ENCODE measurements around the gene CALHM3. TPM values are rescaled to one million over a fixed set of nuclear protein-coding genes. Genes with fewer than 3 reads are reported as not detected.

CALHM3 gene
- total RNA-seq, 3 donors from 2014 or later (not counting 1 experiment from before 2014, with no cell fraction given): not detected

DNA sequence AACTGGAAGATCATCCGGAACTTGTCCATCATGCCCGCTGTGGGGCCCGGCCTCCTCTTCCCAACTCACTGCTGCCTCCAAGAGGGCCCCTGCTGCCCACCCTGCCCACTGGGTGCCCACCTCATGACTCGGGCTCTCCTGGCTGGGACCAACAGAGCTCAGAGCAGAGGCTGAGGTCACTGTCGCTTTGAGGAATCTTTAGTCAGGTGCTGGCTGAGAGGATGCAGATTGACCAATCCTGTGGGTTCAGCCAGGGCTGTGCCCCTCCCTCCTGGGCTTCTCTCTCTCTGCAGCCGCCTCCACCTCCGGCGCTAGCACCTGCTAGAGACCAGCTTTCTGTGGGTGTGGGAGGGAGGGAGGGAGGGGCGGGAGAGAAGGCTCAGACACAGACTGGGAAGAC, 20.3 kb downstream of the CALHM3 start, which contains the start of gene CALHM1:
TSS of gene CALHM1 (minus strand) at position 181 of the 400 bp plus-strand sequence. CDS start at position 32, 149 bp downstream.
- no peak within 1 kb of the TSS for H3K27ac ChIP-seq (ENCODE audit: low read length)
- no peaks in the 10 kb centered on the region for H3K36me3 ChIP-seq (ENCODE audit: control insufficient read depth, insufficient read depth, low read length)
- Mint-ChIP-seq H3K27me3 (ENCODE audit: low read depth in 2 of 2) (no peaks in the 10 kb centered on the region), H3K9me3 (no peaks in the 10 kb centered on the region), H3K36me3 (no peaks in the 10 kb centered on the region), H3K27ac (peak within 1 kb of the TSS; percentile 67 to 72), H3K4me3 (peak within 1 kb of the TSS; percentile 75), H3K4me1 (peaks cover 21 to 30% of the 10 kb centered on the region in 2 donors)
- no peaks in the 10 kb centered on the region for H3K9me3 ChIP-seq (ENCODE audit: control insufficient read depth, insufficient read depth, low read length)
- H3K4me1 ChIP-seq (ENCODE audit: control insufficient read depth, insufficient read depth, low read length): peaks cover 35% of the 10 kb centered on the region
- H3K4me3 ChIP-seq (ENCODE audit: low read length): no peak within 1 kb of the TSS
- TF ChIP-seq, protein P1, sequence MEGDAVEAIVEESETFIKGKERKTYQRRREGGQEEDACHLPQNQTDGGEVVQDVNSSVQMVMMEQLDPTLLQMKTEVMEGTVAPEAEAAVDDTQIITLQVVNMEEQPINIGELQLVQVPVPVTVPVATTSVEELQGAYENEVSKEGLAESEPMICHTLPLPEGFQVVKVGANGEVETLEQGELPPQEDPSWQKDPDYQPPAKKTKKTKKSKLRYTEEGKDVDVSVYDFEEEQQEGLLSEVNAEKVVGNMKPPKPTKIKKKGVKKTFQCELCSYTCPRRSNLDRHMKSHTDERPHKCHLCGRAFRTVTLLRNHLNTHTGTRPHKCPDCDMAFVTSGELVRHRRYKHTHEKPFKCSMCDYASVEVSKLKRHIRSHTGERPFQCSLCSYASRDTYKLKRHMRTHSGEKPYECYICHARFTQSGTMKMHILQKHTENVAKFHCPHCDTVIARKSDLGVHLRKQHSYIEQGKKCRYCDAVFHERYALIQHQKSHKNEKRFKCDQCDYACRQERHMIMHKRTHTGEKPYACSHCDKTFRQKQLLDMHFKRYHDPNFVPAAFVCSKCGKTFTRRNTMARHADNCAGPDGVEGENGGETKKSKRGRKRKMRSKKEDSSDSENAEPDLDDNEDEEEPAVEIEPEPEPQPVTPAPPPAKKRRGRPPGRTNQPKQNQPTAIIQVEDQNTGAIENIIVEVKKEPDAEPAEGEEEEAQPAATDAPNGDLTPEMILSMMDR (IDR thresholded peaks at IDR 0.05): no peak
- 57% methylated on average over 6 of the region's 9 CpGs for WGBS (ENCODE audit: insufficient coverage)
- H3K27me3 ChIP-seq (ENCODE audit: control insufficient read depth, insufficient read depth, low read length): no peaks in the 10 kb centered on the region
- peak in 2 of 3 donors; percentile 70 to 83 for ATAC-seq
- DNase-seq: peak in 1 of 2 donors; percentile 19
- intact Hi-C loops (cut with micrococcal nuclease): no loop called here

DNA sequence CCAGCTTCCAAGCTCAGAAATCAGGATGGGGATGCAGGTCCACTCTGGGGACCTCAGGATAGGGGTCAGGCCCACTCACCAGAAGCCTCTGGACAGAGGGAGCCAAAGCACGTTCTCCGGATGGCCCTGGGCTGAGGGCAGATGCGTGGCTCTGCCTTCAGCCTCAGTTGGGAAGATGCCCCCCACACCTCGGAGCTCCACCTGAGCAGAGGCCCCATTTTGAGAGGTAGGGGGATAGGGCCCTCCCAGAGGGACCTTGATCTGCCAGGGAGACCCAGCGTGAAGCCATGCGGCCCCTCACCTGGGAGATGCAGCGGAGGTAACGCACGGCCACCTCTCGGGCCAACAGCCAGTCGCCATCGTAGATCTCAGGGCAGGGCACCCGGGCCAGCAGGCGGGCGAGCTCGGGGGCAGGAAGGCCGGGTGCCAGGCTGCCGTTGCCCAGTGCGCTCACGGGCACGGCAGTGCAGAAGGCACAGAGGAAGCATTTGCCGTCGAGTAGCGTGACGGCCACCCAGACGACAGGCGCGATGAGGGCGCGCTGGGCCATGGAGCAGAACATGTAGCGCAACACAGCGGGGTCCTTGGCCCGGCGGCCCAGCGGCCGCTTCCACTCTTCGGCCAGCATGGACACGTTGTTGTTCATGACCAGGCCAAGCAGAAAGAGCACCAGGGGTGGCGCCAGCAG, 21.0 kb downstream of the CALHM3 start:
- H3K27ac ChIP-seq (ENCODE audit: low read length): no peak overlapping the region
- Mint-ChIP-seq H3K4me1 (peaks cover 28 to 35% of the 10 kb centered on the region in 2 donors), H3K9me3 (no peaks in the 10 kb centered on the region), H3K36me3 (no peaks in the 10 kb centered on the region), H3K4me3 (no peak overlapping the region), H3K27ac (no peak overlapping the region), H3K27me3 (ENCODE audit: low read depth in 2 of 2) (no peaks in the 10 kb centered on the region)
- no peaks in the 10 kb centered on the region for H3K36me3 ChIP-seq (ENCODE audit: control insufficient read depth, insufficient read depth, low read length)
- no peaks in the 10 kb centered on the region for H3K9me3 ChIP-seq (ENCODE audit: control insufficient read depth, insufficient read depth, low read length)
- peaks cover 37% of the 10 kb centered on the region for H3K4me1 ChIP-seq (ENCODE audit: control insufficient read depth, insufficient read depth, low read length)
- H3K27me3 ChIP-seq (ENCODE audit: control insufficient read depth, insufficient read depth, low read length): no peaks in the 10 kb centered on the region
- DNase-seq: no peak
- no peak for ATAC-seq
- TF ChIP-seq, protein P1 (IDR thresholded peaks at IDR 0.05): no peak
- 93% methylated on average over 39 of the region's 39 CpGs for WGBS (ENCODE audit: insufficient coverage)
- H3K4me3 ChIP-seq (ENCODE audit: low read length): no peak overlapping the region
- intact Hi-C loops (cut with micrococcal nuclease): no loop called here

DNA sequence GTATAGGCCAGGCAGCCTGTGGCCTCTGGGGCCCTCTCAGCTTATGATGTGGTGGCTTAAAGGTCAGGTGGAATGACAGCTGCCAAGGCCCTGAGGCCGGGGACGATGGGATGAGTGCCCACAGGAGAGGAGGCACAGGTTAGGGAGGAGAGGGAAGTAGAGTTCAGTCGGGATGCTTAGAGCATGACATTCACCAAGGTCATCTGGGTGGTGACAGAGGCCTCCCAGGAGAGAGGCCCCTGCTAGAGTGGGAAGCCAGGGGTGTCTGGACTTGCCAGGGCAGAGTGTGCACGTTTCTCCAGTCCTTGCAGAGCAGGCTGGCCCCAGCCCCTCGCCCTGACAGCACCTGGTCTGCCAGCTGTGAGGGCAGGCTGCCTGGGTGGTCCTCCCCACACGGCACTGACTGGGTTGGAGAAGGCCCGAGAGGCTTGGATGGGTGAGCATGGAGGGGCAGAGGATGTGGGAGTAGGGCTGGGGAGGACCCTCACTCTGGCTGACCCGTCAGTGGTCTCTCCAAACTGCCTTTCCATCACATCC, 21.8 kb downstream of the CALHM3 start:
- Histone ChIP-seq H3K4me3 (ENCODE audit: low read length) (no peak overlapping the region), H3K9me3 (ENCODE audit: control insufficient read depth, insufficient read depth, low read length) (no peaks in the 10 kb centered on the region), H3K36me3 (ENCODE audit: control insufficient read depth, insufficient read depth, low read length) (no peaks in the 10 kb centered on the region), H3K4me1 (ENCODE audit: control insufficient read depth, insufficient read depth, low read length) (peaks cover 45% of the 10 kb centered on the region), H3K27ac (ENCODE audit: low read length) (no peak overlapping the region), H3K27me3 (ENCODE audit: control insufficient read depth, insufficient read depth, low read length) (no peaks in the 10 kb centered on the region)
- Mint-ChIP-seq H3K9me3 (no peaks in the 10 kb centered on the region), H3K4me3 (peak overlapping the region; percentile 40), H3K27ac (peak overlapping the region; percentile 69 to 73), H3K36me3 (no peaks in the 10 kb centered on the region), H3K27me3 (ENCODE audit: low read depth in 2 of 2) (no peaks in the 10 kb centered on the region), H3K4me1 (peaks cover 36 to 38% of the 10 kb centered on the region in 2 donors)
- DNase-seq (no peak), ATAC-seq (no peak)
- intact Hi-C loops (cut with micrococcal nuclease): no loop called here
- TF ChIP-seq, protein P1 (IDR thresholded peaks at IDR 0.05): no peak
- WGBS (ENCODE audit: insufficient coverage): 88% methylated on average over 8 of the region's 8 CpGs

All from natural killer cell (primary cell).